H1 (cell line): ENCODE results near the gene HDAC6.

Source experiments
- CREB1 ChIP-seq: IDR thresholded peaks from 2 replicates; pipeline ENCODE4 v1.6.1; 2012; ENCODE audit warnings: inconsistent platforms
- EP300 ChIP-seq, 2 experiments: IDR thresholded peaks; 1 replicate in 1 of 2; 2 replicates in 1 of 2; pipeline ENCODE4 v1.6.1; 2011 to 2012; ENCODE audit warnings: low read depth in 2 of 2, low read length in 2 of 2, mild to moderate bottlenecking in 2 of 2, borderline replicate concordance in 1 of 2, inconsistent platforms in 1 of 2, moderate library complexity in 1 of 2
- EZH2 ChIP-seq: fragments of 200-600 bp; sonication (generic); IDR thresholded peaks from 2 replicates; pipeline ENCODE4 v1.7.1; 2012; ENCODE audit warnings: low read depth, mild to moderate bottlenecking, moderate library complexity, low read length, inconsistent platforms; ENCODE audit not compliant: severe bottlenecking
- JUN ChIP-seq: IDR thresholded peaks from 2 replicates; pipeline ENCODE4 v1.6.1; 2011; ENCODE audit warnings: low read depth, mild to moderate bottlenecking, improper control_type of control experiment, low read length
- MAFK ChIP-seq: IDR thresholded peaks from 2 replicates; pipeline ENCODE4 v1.6.1; 2012; ENCODE audit warnings: low read depth, mild to moderate bottlenecking, improper control_type of control experiment, low read length
- NANOG ChIP-seq: IDR thresholded peaks from 2 replicates; pipeline ENCODE4 v1.6.1; 2011; ENCODE audit warnings: low read length, low read depth, mild to moderate bottlenecking, inconsistent platforms; ENCODE audit not compliant: insufficient read depth, poor library complexity, severe bottlenecking
- NRF1 ChIP-seq: IDR thresholded peaks from 2 replicates; pipeline ENCODE4 v1.6.1; 2011; ENCODE audit warnings: mild to moderate bottlenecking, low read depth, low read length, improper control_type of control experiment
- POLR2A ChIP-seq, 2 experiments: IDR thresholded peaks; 1 replicate in 1 of 2; 2 replicates in 1 of 2; pipeline ENCODE4 v1.6.1; 2011; ENCODE audit warnings: low read depth in 2 of 2, low read length in 2 of 2, mild to moderate bottlenecking in 2 of 2; ENCODE audit errors: control extremely low read depth in 1 of 2
- RAD21 ChIP-seq, 2 experiments: IDR thresholded peaks in 1 of 2; conservative IDR thresholded peaks in 1 of 2; 2 replicates each; pipeline ENCODE4 v1.6.1; 2011; ENCODE audit warnings: low read depth in 2 of 2, low read length in 2 of 2, improper control_type of control experiment in 1 of 2, inconsistent platforms in 1 of 2, mild to moderate bottlenecking in 1 of 2, moderate library complexity in 1 of 2
- SIX5 ChIP-seq: IDR thresholded peaks from 2 replicates; pipeline ENCODE4 v1.6.1; 2011; ENCODE audit warnings: mild to moderate bottlenecking, low read depth, low read length
- SP1 ChIP-seq: IDR thresholded peaks from 2 replicates; pipeline ENCODE4 v1.6.1; 2011; ENCODE audit warnings: low read depth, low read length
- SUZ12 ChIP-seq: fragments of 200-600 bp; sonication (generic); IDR thresholded peaks from 2 replicates; pipeline ENCODE4 v1.6.1; 2012; ENCODE audit warnings: mild to moderate bottlenecking, inconsistent platforms, low read length, moderate library complexity, mixed read lengths
- TF ChIP-seq, protein P1 (sequence below), 3 experiments: IDR thresholded peaks; 1 replicate in 2 of 3; 2 replicates in 1 of 3; pipeline versions ENCODE4 v1.5.1 to v1.6.1; 2011; ENCODE audit warnings: low read length in 3 of 3, mild to moderate bottlenecking in 3 of 3, inconsistent platforms in 2 of 3, low read depth in 1 of 3, moderate library complexity in 1 of 3; ENCODE audit not compliant: insufficient read depth in 1 of 3; ENCODE audit errors: control extremely low read depth in 1 of 3
- TF ChIP-seq, protein P2 (sequence below): IDR thresholded peaks from 2 replicates; pipeline ENCODE4 v1.6.1; 2011; ENCODE audit warnings: low read depth, mild to moderate bottlenecking, low read length; ENCODE audit not compliant: insufficient read depth

DNA sequence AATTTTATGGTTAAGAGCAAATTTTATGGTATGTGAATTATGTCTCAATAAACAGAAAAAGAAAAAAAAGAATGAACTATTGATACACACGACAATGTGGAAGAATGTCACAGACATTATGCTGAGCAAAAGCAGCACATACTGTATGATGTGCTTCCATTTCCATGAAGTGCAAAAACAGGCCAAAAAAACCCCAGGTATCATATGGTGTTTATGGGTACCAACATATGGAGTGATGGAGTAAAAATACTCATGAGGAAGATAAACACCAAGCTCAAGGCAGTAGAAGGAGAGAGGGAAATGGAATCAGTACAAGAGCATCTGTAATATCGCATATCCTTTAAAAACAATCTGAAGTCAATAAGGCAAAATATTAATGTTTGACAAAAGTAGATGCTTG is 19.7 kb upstream of the HDAC6 start:
- TF ChIP-seq, protein P1, sequence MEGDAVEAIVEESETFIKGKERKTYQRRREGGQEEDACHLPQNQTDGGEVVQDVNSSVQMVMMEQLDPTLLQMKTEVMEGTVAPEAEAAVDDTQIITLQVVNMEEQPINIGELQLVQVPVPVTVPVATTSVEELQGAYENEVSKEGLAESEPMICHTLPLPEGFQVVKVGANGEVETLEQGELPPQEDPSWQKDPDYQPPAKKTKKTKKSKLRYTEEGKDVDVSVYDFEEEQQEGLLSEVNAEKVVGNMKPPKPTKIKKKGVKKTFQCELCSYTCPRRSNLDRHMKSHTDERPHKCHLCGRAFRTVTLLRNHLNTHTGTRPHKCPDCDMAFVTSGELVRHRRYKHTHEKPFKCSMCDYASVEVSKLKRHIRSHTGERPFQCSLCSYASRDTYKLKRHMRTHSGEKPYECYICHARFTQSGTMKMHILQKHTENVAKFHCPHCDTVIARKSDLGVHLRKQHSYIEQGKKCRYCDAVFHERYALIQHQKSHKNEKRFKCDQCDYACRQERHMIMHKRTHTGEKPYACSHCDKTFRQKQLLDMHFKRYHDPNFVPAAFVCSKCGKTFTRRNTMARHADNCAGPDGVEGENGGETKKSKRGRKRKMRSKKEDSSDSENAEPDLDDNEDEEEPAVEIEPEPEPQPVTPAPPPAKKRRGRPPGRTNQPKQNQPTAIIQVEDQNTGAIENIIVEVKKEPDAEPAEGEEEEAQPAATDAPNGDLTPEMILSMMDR (IDR thresholded peaks at IDR 0.05; ENCODE audit: control extremely low read depth in 1 of 3, insufficient read depth in 1 of 3, low read depth in 1 of 3, low read length in 3 of 3), result no peak
- TF ChIP-seq SP1 (no peak), SIX5 (no peak), NRF1 (no peak), POLR2A (IDR thresholded peaks at IDR 0.05; ENCODE audit: control extremely low read depth in 1 of 2, low read depth in 2 of 2, low read length in 2 of 2) (no peak), JUN (no peak), SUZ12 (no peak), EZH2 (no peak), NANOG (no peak), MAFK (no peak), RAD21 (IDR thresholded peaks at IDR 0.05 in 1 of 2, conservative IDR thresholded peaks at IDR 0.05 in 1 of 2; ENCODE audit: low read depth in 2 of 2, low read length in 2 of 2) (no peak), EP300 (IDR thresholded peaks at IDR 0.05; ENCODE audit: borderline replicate concordance in 1 of 2, low read depth in 2 of 2, low read length in 2 of 2) (no peak), CREB1 (no peak)
- TF ChIP-seq, protein P2, sequence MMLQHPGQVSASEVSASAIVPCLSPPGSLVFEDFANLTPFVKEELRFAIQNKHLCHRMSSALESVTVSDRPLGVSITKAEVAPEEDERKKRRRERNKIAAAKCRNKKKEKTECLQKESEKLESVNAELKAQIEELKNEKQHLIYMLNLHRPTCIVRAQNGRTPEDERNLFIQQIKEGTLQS, result no peak
